GM19035 (cell line): ENCODE results near the gene CLDN14.

Experiments used
- ATAC-seq: cut with Tn5 transposase; IDR thresholded peaks from one replicate; pipeline ENCODE4 v1.9.1; 2021; ENCODE audit not compliant: unreplicated experiment

CLDN14 gene

GRCh38 chr21:36479415-36480402 is at the start of gene CLDN14:
CLDN14 (minus strand) TSS chr21:36480122; CDS start chr21:36461695, 18,427 bp downstream.
- ATAC-seq, result no peak

- no peak for ATAC-seq
Observed at GRCh38 chr21:36528716-36529115, 48.8 kb upstream of the CLDN14 start.

- ATAC-seq, result no peak
Observed at GRCh38 chr21:36527317-36527716, 47.4 kb upstream of the CLDN14 start.

- no peak for ATAC-seq
Observed at GRCh38 chr21:36526104-36526503, 46.2 kb upstream of the CLDN14 start.

- ATAC-seq, result no peak
Observed at GRCh38 chr21:36524477-36524876, 44.6 kb upstream of the CLDN14 start.

- ATAC-seq, result no peak
Observed at GRCh38 chr21:36522219-36522808, 42.4 kb upstream of the CLDN14 start.

- no peak for ATAC-seq
Observed at GRCh38 chr21:36518883-36519492, 39.1 kb upstream of the CLDN14 start.

GRCh38 chr21:36517366-36518075 is 37.6 kb upstream of the CLDN14 start:
- ATAC-seq, result no peak

- ATAC-seq, result no peak
Observed at GRCh38 chr21:36516281-36516680, 36.4 kb upstream of the CLDN14 start.

- ATAC-seq, result no peak
Observed at GRCh38 chr21:36513430-36513829, 33.5 kb upstream of the CLDN14 start.

- no peak for ATAC-seq
Observed at GRCh38 chr21:36512971-36513370, 33.0 kb upstream of the CLDN14 start.

GRCh38 chr21:36511484-36512220 is 31.7 kb upstream of the CLDN14 start:
- ATAC-seq, result no peak

GRCh38 chr21:36510911-36511310 is 31.0 kb upstream of the CLDN14 start:
- no peak for ATAC-seq

- no peak for ATAC-seq
Observed at GRCh38 chr21:36509973-36510664, 30.2 kb upstream of the CLDN14 start.

- no peak for ATAC-seq
Observed at GRCh38 chr21:36508948-36509347, 29.0 kb upstream of the CLDN14 start.

GRCh38 chr21:36507397-36508018 is 27.6 kb upstream of the CLDN14 start:
- ATAC-seq, result no peak

GRCh38 chr21:36506482-36506881 is 26.6 kb upstream of the CLDN14 start:
- no peak for ATAC-seq

- ATAC-seq, result no peak
Observed at GRCh38 chr21:36504067-36505058, 24.4 kb upstream of the CLDN14 start.
